Brain microvascular endothelial cell (primary cell): Measurements from ENCODE around the gene ABCC5.

Source experiments
- DNase-seq: peaks from one replicate; pipeline ENCODE4 v3.0.0-alpha.2; 2020
- H3K27ac ChIP-seq: fragments of 250-450 bp; sonication (Bioruptor Pico); 2 replicates; pipeline ENCODE4 v1.5.1; 2020; ENCODE audit warnings: mild to moderate bottlenecking, moderate library complexity
- H3K27me3 ChIP-seq: fragments of 250-450 bp; sonication (Bioruptor Pico); replicated peaks from 2 replicates; pipeline ENCODE4 v1.5.1; 2020; ENCODE audit warnings: mild to moderate bottlenecking
- H3K36me3 ChIP-seq: fragments of 250-450 bp; sonication (Bioruptor Pico); replicated peaks from 2 replicates; pipeline ENCODE4 v1.5.1; 2020; ENCODE audit warnings: mild to moderate bottlenecking
- H3K4me3 ChIP-seq: 2 replicates; pipeline ENCODE4 v1.5.1; 2011; ENCODE audit warnings: low read depth, mild to moderate bottlenecking, control low read depth, low read length, moderate library complexity
- CTCF ChIP-seq: IDR thresholded peaks from 2 replicates; pipeline ENCODE4 v1.5.1; 2011; ENCODE audit warnings: low read depth, mild to moderate bottlenecking, moderate library complexity, low read length, control low read depth, inconsistent platforms; ENCODE audit errors: missing control alignments
- in situ Hi-C: cut with HindIII; loops from 2 replicates; pipeline ENCODE4 v1.10.0; 2017; ENCODE audit warnings: low sequenced_read_pairs, low pct_ligation_motif_present

ABCC5 gene

DNA sequence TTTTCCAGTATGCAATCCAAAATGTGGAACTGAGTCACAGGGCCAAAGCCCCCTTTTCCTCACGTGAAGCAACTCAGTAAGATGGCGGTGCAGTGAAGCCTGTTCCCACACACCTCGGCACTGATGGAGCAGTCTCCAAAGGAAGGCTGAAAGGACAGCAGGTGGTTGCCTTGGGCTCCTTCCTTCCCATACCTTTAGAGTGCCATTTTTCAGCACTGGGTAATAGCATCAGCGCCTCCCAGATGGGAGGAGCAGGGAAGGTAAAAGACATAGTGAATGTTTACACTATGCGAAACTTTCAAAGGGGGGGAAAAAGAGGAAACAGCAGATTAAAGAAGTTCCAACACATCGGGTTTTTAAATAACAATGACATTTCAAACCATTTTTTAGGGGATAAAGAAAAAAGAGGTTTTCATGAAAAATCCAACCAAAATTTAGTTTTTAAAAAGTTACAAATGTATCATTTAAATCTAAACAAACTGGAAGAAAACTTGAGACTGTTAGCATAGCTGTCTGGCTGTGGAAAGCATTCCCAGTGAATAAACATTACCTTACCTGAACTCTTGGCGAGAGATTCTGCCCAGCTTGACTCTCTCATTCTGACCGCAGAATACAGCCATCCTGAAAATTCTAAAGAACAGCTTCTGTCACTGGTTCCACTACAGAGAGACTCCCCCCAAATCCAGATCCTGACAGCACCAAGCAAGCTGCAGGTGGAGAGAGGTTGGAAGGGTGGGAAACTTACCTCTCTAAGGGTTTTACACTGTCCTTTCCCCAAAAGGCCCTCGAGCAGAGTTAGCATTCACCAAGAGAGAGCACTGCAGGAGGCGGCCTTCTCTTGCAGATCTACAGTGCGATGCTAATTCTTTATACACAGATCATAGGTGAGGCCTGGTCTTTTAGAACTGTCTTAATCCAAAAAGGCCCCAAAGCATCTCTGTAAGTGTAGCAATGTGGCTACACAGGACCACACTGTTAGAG is 32.6 kb downstream of the ABCC5 start:
- H3K36me3 ChIP-seq, result peaks cover 15% of the 10 kb centered on the region
- TF ChIP-seq CTCF, result no peak

GRCh38 chr3:183984127-183984740 is 33.5 kb downstream of the ABCC5 start:
- peaks cover 15% of the 10 kb centered on the region for H3K36me3 ChIP-seq
- no peaks in the 10 kb centered on the region for H3K27me3 ChIP-seq
- no peak overlapping the region for H3K4me3 ChIP-seq
- in situ Hi-C loops, result no loop called here
- TF ChIP-seq CTCF, result no peak
- no peak overlapping the region for H3K27ac ChIP-seq
- no peak for DNase-seq

More for the DNA sequence above, 32.6 kb downstream of the ABCC5 start:
- Histone ChIP-seq H3K4me3 (no peak overlapping the region), H3K27ac (no peak overlapping the region), H3K27me3 (no peaks in the 10 kb centered on the region)
- no peak for DNase-seq
- in situ Hi-C loops, result no loop called here

DNA sequence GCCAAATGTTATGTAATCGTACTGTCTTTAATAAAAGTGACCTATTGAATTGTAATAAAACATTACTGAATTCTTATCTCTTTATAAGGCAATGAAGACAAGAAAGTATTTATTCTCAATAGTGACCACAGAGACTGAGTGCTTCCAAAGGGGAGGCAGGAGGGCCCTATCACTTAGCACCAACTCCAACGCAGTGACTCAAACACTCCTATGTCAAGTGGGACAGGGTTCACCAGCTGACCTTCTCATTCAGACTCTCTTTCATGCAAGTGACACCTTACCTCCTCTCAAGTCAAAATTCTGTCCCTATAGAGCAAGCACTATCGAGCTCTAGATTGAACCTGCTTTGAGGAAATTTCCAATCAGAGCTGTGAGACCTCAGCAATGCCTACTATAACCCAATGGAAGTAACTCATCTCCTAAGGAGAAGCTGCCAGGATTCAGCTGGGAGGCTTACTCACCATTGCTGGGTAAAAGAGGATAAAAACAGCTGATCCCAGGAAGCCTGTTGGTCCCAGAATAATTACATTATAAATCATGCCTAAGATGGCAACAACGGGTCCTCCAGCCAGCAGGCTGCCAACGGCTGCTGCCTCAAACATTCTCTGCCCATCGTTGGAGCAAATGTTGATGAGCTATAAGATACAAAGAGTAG is 35.6 kb downstream of the ABCC5 start:
- no peak for DNase-seq
- Histone ChIP-seq H3K27me3 (no peaks in the 10 kb centered on the region), H3K36me3 (peaks cover 3% of the 10 kb centered on the region), H3K27ac (no peak overlapping the region), H3K4me3 (no peak overlapping the region)
- TF ChIP-seq CTCF, result no peak
- in situ Hi-C loops, result no loop called here

DNA sequence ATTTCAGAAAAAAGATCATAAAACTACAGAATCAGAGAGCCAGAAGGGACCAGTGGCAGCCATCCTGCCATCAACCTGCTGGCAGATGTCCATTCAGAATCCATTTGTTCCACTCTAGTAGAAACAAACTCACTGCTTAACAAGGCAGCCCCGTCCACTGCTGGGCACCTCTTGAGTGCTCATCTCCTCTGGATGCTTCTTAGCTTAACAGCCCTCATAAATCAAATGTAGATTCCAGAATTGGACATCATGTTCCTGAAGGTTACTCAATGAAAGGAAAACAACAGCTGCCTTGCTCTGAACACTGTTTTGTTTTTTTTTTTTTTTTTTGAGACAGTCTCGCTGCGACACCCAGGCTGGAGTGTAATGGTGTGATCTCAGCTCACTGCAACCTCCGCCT is 37.3 kb downstream of the ABCC5 start:
- no peaks in the 10 kb centered on the region for H3K36me3 ChIP-seq
- no peak overlapping the region for H3K27ac ChIP-seq
- DNase-seq, result no peak
- in situ Hi-C loops, result no loop called here
- H3K27me3 ChIP-seq, result no peaks in the 10 kb centered on the region
- H3K4me3 ChIP-seq, result no peak overlapping the region
- no peak for TF ChIP-seq CTCF

GRCh38 chr3:183975981-183976662 is 41.6 kb downstream of the ABCC5 start:
- Histone ChIP-seq H3K36me3 (peaks cover 5% of the 10 kb centered on the region), H3K4me3 (no peak overlapping the region), H3K27me3 (no peaks in the 10 kb centered on the region), H3K27ac (no peak overlapping the region)
- peak; percentile 12 for DNase-seq
- TF ChIP-seq CTCF, result no peak
- in situ Hi-C loops, result no loop called here
